ELF-1 (cell line): Measurements from ENCODE around the gene LENG9.
"Not testable (repeated sequence)": the region's sequence is repeated elsewhere in the genome, so short reads cannot be mapped to it uniquely, and the experiment has no call there.

ENCODE experiments used
- DNase-seq: peaks from one replicate; pipeline ENCODE4 v3.0.0-alpha.2; 2016; ENCODE audit warnings: low read depth, low spot score

The LENG9 gene

DNA sequence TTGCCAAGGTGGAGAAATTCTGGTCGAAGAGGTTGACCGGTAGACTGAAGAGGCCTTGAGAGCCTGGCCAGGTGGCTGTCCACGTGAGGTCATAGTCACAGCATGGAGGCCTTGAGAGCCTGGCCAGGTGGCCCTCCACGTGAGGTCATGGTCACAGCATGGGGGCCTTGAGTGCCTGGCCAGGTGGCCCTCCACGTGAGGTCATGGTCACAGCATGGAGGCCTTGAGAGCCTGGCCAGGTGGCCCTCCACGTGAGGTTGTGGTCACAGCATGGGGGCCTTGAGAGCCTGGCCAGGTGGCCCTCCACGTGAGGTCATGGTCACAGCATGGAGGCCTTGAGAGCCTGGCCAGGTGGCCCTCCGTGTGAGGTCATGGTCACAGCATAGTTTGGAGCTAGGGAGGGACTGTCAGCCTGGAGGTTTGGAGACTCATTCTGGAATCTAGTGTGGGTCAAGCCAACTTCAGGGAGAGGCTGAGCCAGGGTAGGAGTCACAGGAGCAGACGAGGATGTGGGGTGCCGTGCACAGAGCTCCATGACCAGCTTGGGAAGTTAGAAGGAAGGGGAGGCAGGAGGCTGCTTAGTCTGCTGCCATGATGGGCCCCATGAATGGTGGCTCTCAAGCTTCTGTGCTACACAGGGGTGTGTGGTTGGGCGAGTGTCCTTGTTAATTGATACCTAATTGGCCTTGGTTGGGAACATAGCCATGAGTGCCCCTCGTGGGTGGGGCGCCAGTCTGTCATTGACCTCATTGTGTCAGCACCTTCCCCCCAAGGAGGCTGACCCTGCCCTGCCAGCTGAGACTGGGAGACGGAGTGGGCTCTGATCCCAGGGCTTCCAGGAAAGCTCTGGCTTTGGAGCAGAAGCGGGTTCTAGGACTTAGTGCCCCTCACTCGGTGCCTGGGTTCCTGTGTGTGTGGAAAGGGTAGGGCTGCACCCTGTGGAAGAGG is 4.0 kb downstream of the LENG9 start:
- DNase-seq = no peak

DNA sequence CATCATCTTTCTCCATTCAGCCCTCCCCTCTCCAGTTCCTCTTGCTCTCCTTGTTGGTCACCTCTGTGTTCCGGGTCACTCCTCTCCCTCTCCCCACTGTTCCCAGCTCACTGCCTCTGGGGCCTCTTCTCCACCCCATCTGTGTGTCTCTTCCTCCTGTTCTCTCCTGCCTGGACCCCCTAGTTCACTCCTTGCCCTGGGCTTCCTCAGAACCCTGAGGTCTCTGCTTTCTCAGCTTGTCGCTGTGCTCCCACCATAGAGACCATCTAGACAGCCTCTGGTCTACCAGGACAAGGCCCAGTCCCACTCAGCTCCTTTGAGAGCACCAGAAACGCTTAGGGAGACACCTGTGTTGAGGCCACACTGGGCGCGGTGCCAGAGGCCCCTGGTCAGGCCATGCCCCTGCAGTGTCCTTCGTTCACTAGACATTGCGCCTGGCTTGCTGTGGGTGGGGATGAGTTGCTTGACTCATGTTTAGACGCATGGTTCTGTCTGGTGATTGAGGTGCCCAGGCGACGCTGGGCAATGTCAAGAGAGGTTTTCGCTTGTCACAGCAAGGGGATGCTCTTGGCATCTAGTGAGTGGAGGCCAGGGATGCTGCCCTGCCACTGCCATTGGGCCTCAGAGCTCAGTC is 4.8 kb downstream of the LENG9 start:
- no peak for DNase-seq

DNA sequence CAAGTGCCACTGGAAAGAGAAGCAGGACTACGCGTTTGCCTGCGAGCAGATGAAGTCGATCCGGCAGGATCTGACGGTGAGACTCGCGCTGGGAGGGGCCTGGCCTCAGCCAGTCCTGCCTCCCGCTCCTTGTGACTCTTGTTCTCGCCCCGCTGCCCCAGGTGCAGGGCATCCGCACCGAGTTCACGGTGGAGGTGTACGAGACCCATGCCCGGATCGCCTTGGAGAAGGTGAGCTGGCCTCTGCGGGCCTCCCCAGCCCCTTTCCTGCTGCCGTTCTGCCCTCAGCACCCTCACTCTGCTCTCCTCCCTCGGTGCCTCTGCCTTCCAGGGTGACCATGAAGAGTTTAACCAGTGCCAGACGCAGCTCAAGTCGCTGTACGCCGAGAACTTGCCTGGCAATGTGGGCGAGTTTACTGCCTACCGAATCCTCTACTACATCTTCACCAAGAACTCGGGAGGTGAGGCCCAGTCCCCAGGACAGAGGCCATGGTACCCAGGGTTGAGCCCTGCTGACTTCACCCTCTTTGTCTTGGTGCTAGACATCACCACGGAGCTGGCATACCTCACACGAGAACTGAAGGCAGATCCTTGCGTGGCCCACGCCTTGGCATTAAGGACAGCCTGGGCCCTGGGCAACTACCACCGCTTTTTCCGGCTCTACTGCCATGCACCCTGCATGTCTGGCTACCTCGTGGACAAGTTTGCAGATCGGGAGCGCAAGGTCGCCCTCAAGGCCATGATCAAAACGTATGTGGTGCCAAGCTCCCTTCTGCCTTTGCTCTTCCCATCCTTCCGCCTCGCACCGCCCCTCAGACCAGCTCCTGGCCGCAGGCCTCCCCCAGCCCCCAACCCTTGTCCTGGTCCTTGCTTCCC is 5.6 kb downstream of the LENG9 start:
- no peak for DNase-seq

DNA sequence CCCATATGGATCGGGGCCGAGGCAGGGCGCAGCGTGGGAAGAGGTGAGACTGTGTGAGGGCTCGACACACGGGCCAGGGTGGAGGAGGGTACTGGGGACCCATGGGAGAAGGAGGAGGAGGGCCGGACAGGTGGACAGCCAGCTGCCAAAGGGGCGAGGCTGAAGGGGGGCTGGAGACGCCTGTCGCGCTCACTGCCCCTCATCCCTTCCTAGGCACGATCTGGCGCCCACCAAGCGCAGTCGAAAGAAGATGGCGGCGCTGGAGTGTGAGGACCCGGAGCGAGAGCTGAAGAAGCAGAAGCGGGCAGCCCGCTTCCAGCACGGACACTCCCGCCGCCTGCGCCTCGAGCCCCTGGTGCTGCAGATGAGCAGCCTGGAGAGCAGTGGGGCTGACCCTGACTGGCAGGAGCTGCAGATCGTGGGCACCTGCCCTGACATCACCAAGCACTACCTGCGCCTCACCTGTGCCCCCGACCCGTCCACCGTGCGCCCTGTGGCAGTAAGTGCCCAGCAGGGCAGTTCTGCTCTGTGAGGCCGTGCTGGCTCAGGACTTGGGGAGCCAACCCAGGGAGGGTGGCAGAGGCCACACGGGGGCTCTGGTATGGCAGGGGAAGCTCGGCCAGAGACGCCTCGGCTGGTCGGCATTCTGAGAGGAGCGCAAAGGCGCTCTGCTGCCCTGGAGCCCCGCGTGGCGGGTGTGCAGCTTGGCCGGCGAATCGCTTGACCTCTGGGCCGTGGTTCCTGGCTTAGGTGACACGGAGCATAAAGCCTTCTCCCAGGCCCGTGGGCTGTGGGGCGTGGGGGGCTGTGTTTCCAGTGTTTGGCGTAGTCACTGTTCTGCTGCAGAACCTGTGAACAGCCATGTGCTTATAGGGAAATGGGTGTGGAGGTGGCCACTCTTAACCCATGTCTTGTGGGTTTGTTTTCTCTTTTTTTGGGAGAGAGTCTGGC is 6.9 kb downstream of the LENG9 start:
- DNase-seq = no peak

GRCh38 chr19:54455786-54456422 is 7.7 kb downstream of the LENG9 start:
- DNase-seq = no peak

DNA sequence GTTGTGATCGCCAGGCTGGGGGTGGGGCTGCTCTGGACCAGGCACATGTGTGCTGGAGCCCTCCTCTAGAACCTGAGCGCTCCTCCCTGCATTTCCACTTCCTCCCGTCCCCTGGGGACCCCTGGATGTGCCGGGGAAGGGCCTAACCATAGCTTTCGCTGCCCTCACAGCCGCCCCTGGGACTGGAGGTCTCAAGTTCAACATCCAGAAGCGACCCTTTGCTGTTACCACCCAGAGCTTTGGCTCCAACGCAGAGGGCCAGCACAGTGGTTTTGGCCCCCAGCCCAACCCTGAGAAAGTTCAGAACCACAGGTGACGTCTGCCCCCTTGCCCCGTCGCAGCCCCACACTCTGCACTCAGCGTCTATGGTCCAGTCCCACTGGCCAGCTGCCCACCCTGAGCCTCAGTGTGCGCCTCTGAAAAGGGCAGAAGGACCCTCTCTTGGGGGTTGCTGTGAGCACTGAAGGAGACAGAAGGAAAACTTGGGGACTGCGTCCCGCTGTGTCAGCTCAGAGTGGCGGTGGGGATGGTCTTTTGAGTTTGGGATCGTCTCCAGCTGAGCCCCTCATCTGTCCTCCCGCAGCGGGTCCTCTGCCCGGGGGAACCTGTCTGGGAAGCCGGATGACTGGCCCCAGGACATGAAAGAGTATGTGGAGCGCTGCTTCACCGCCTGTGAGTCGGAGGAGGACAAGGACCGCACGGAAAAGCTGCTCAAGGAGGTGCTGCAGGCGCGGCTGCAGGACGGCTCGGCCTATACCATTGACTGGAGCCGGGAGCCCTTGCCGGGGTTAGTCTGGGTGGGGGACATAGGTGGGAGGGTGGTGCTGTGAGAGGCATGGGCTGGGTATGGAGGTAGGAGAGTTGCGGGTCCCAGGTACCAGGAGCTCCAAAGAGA is 8.6 kb downstream of the LENG9 start:
- DNase-seq = no peak

- no peak for DNase-seq
Observed at GRCh38 chr19:54453921-54454780, 9.4 kb downstream of the LENG9 start.

DNA sequence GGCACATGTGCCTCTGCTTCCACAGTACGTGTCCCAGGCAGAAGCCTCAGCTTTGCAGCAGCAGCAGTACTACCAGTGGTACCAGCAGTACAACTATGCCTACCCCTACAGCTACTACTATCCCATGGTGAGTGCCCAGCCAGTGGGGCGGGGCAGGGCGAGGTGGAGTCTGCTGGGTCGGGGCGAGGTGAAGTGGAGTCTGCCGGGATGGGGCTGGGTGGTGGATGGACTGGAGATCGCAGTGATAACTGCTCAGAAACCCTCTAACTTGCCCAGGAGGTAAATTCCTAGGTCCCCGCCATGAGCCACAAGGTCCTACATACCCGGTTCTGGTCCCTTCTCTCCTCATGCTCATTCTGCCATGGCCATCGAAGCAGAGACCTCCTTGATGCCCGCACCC is 11.0 kb downstream of the LENG9 start:
- DNase-seq = no peak

DNA sequence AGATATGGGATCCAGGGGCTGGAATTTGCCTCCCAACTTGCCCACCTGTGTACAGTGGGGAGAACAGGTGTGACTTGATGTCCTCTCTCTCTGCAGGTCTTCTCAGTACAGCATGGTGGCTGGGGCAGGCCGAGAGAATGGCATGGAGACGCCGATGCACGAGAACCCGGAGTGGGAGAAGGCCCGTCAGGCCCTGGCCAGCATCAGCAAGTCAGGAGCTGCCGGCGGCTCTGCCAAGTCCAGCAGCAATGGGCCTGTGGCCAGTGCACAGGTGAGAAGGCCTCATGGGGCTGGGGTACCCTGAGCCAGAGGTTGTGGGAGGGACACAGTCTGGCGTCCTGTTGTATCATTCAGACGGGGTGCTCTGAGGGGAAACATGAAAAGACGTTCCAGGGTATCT is 11.6 kb downstream of the LENG9 start:
- DNase-seq = no peak

DNA sequence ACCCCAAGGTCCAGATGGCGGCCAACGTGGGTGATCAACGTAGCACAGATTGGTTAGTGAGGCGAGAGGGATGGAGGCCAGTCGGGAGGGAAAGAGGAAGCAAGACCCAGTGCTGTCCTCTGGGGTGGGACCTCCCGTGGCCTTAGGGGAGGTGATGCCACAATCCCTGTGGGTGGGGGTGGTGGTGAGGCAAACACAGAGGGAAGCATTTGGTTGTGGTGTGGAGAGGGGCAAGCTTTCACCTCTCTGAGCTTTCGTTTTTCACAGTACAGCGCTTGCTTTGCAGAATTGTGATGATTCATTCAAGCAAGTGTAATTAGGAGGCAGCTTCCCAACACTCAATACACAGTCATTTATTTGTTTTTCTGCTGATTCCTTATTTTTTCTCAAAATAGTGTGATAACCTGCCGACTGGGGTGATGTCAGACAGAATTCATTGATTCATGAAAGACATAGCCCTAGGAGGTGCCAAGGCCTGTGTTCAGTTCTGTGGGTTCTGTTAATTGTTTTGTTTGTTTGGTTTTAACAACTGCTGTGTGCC is 12.2 kb downstream of the LENG9 start:
- no peak for DNase-seq

DNA sequence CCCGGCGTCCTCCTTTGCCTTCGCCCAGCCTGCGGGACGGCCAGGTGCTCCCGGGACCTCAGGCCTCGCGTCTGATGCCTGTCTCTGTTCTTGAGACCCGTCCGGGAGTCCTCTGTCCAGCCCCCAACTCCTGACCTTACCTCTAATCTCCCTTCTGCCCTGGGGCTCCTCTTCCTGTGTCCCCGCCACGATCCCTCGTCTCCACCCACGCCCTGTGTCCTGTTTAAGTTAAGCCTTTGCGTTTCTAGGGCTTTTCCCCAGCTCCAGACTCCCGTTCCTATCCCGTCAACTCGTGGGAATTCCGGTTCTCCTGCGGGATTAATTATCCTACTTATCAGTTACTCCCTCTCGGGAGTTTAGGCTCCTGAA is 13.9 kb downstream of the LENG9 start:
- DNase-seq = no peak

DNA sequence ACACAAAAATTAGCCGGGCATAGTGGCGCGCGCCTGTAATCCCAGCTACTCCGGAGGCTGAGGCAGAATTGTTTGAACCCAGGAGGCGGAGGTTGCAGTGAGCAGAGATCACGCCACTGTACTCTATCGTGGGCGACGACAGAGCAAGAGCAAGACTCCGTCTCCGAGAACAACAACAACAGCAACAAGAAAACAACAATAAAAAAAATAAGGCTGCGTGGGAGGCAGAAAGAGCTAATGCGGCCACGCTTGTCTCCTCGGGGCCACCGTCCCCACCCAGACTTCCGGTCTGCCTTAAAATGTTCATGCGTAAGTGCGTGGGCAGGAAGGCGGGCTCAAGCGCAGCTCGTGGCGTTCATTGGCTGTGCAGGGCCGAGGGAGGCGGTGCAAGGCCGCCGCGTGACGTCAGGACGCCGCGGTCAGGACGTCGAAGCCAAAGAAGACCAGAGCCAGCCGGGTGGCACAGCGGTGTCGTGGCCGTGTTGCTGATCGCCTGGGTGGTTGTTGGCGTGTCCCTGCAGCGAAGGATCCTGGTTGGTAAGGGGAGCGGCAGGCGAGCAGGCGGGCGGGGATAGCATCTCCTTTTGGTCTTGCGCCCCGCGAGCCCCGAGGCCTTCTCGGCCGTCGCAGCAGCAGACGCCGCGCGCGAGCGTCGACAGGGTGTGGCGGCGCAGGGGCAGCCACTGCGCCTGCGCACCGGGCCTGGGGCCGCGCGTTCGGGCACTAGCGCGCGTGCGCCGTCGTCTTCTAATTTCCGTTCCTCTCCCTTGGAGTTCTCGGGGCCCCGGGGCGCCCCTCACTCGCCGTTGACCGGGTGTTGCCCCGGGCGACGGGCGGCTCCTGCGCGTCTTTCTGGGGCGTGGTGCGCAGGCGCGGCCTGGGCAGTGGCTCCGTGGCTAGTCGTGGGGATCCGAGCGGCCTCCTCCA is 14.5 kb downstream of the LENG9 start, which contains the start of gene LENG8:
LENG8 (plus strand) TSS at position 426 of the 927 bp plus-strand sequence. CDS start 2,146 bp downstream, outside the sequence.
- peak; percentile 98 for DNase-seq

GRCh38 chr19:54448040-54448773 is 15.4 kb downstream of the LENG9 start:
- peak; percentile 78 for DNase-seq

- DNase-seq = not testable (repeated sequence)
Observed at GRCh38 chr19:54446349-54446748, 17.2 kb downstream of the LENG9 start.

DNA sequence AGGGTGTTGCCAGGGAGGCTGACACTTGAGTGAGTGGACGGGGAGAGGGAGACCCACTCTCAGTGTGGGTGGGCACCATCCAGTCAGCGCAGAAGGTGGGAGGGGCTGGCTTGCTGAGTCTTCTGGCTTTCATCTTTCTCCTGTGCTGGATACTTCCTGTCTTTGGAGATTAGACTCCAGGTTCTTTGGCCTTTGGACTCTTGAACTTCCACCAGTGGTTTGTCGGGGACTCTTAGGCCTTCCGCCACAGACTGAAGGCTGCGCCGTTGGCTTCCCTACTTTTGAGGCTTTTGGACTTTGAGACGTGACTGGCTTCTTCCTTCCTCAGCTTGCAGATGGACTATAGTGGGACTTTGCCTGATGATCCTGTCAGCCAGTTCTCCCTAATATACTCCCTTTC is 18.8 kb downstream of the LENG9 start:
- DNase-seq = no peak

GRCh38 chr19:54440641-54441040 is 22.9 kb downstream of the LENG9 start:
- no peak for DNase-seq
